SU-DHL-6 (cell line): ENCODE results near the gene CD2.

Experiments used
- EZH2phosphoT487 ChIP-seq: fragments of 200-600 bp; sonication (generic), shearing (Covaris generic); conservative IDR thresholded peaks from 2 replicates; pipeline ENCODE4 v1.6.1; 2018; ENCODE audit warnings: mild to moderate bottlenecking, antibody characterized with exemption, low read length, moderate library complexity, mixed read lengths
- TF ChIP-seq, protein P1 (sequence below): fragments of 200-600 bp; sonication (generic); IDR thresholded peaks from one replicate; pipeline ENCODE4 v1.5.1; 2017; ENCODE audit warnings: antibody characterized with exemption, mild to moderate bottlenecking, low read length, moderate library complexity; ENCODE audit not compliant: insufficient read depth, poor library complexity, severe bottlenecking

GRCh38 chr1:116762781-116763115 lies 8.5 kb downstream of the CD2 start:
- TF ChIP-seq, protein P1, sequence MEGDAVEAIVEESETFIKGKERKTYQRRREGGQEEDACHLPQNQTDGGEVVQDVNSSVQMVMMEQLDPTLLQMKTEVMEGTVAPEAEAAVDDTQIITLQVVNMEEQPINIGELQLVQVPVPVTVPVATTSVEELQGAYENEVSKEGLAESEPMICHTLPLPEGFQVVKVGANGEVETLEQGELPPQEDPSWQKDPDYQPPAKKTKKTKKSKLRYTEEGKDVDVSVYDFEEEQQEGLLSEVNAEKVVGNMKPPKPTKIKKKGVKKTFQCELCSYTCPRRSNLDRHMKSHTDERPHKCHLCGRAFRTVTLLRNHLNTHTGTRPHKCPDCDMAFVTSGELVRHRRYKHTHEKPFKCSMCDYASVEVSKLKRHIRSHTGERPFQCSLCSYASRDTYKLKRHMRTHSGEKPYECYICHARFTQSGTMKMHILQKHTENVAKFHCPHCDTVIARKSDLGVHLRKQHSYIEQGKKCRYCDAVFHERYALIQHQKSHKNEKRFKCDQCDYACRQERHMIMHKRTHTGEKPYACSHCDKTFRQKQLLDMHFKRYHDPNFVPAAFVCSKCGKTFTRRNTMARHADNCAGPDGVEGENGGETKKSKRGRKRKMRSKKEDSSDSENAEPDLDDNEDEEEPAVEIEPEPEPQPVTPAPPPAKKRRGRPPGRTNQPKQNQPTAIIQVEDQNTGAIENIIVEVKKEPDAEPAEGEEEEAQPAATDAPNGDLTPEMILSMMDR: no peak
- TF ChIP-seq EZH2phosphoT487: no peak
